ENCODE measurements around the gene BCL3.
A peak's percentile ranks its signal among the peaks of the same experiment; 100 is the strongest.
"Not testable (repeated sequence)": the region's sequence is repeated elsewhere in the genome, so short reads cannot be mapped to it uniquely, and the experiment has no call there.

Gene BCL3

GRCh38 chr19:44748426-44749254, at the start of gene BCL3:
BCL3 (plus strand) TSS chr19:44748708; CDS start chr19:44748791, 83 bp downstream.
- DNase-seq = peak; percentile 85

- DNase-seq = no peak
These were observed 48.0 kb upstream of the BCL3 start for GRCh38 chr19:44700547-44700946.

GRCh38 chr19:44701228-44701627, 47.3 kb upstream of the BCL3 start:
- DNase-seq = no peak

- no peak for DNase-seq
These were observed 45.8 kb upstream of the BCL3 start for GRCh38 chr19:44702551-44703176.

GRCh38 chr19:44703336-44704078, 45.0 kb upstream of the BCL3 start:
- no peak for DNase-seq

GRCh38 chr19:44704982-44705381, 43.5 kb upstream of the BCL3 start:
- DNase-seq = no peak

GRCh38 chr19:44705502-44706010, 43.0 kb upstream of the BCL3 start:
- DNase-seq = no peak

- DNase-seq = no peak
These were observed 41.8 kb upstream of the BCL3 start for GRCh38 chr19:44706506-44707236.

- DNase-seq = no peak
These were observed 40.7 kb upstream of the BCL3 start for GRCh38 chr19:44707794-44708193.

GRCh38 chr19:44708940-44709339, 39.6 kb upstream of the BCL3 start:
- DNase-seq = no peak

GRCh38 chr19:44709434-44710266, 38.9 kb upstream of the BCL3 start:
- DNase-seq = not testable (repeated sequence)

- no peak for DNase-seq
These were observed 38.0 kb upstream of the BCL3 start for GRCh38 chr19:44710483-44710882.

GRCh38 chr19:44712864-44713515, 35.5 kb upstream of the BCL3 start:
- DNase-seq = no peak

GRCh38 chr19:44714597-44715169, 33.8 kb upstream of the BCL3 start:
- no peak for DNase-seq

GRCh38 chr19:44717603-44718002, 30.9 kb upstream of the BCL3 start:
- no peak for DNase-seq

GRCh38 chr19:44718441-44719261, 29.9 kb upstream of the BCL3 start:
- no peak for DNase-seq

- no peak for DNase-seq
These were observed 29.2 kb upstream of the BCL3 start for GRCh38 chr19:44719262-44719701.

- not testable (repeated sequence) for DNase-seq
These were observed 28.1 kb upstream of the BCL3 start for GRCh38 chr19:44720396-44720795.

GRCh38 chr19:44720945-44721344, 27.6 kb upstream of the BCL3 start:
- no peak for DNase-seq

- DNase-seq = not testable (repeated sequence)
These were observed 27.1 kb upstream of the BCL3 start for GRCh38 chr19:44721369-44721768.

All from activated CD8-positive, alpha-beta memory T cell treated with anti-CD3 and anti-CD28 coated beads for 24 hours (primary cell).